IMR-90 (cell line): Measurements from ENCODE around the gene ZFR2. TPM values are rescaled to one million over a fixed set of nuclear protein-coding genes. Genes with fewer than 3 reads are reported as not detected.

Experiments used
- CHD1 ChIP-seq: IDR thresholded peaks from 2 replicates; pipeline ENCODE4 v1.6.1; 2012; ENCODE audit warnings: low read depth, low read length, improper control_type of control experiment
- FOS ChIP-seq: fragments of 150-350 bp; IDR thresholded peaks from 2 replicates; pipeline ENCODE4 v1.6.1; 2016; ENCODE audit warnings: low read depth, low read length
- MXI1 ChIP-seq: IDR thresholded peaks from 2 replicates; pipeline ENCODE4 v1.6.1; 2012; ENCODE audit warnings: low read depth, mild to moderate bottlenecking, low read length, moderate library complexity, borderline replicate concordance
- RCOR1 ChIP-seq: IDR thresholded peaks from 2 replicates; pipeline ENCODE4 v1.6.1; 2012; ENCODE audit warnings: mild to moderate bottlenecking, low read length, improper control_type of control experiment; ENCODE audit not compliant: insufficient replicate concordance
- RFX5 ChIP-seq: IDR thresholded peaks from 2 replicates; pipeline ENCODE4 v1.8.0; 2012; ENCODE audit warnings: low read depth, mild to moderate bottlenecking, low read length, moderate library complexity
- polyA plus RNA-seq, 3 experiments: library from polyadenylated mRNA; depleted of rRNA; stranded (reverse); fragments of >200 nt; gene quantifications; 2 replicates each; pipeline ENCODE4 v1.2.3, GENCODE V29; 2012; ENCODE audit warnings: low replicate concordance in 1 of 3
- total RNA-seq: library from RNA; depleted of rRNA; stranded (reverse); fragments of >200 nt; gene quantifications from 2 replicates; pipeline ENCODE4 v1.2.3, GENCODE V29; 2012
- TF ChIP-seq, protein P1 (sequence below): fragments of 150-350 bp; IDR thresholded peaks from 2 replicates; pipeline ENCODE4 v1.6.1; 2017; ENCODE audit warnings: mild to moderate bottlenecking, antibody characterized with exemption, low read length, low read depth

ZFR2 gene
- total and polyA plus RNA-seq, 2 of the 4 experiments (the other 2 are of a cell fraction) = 0.19 TPM; not detected in 1

GRCh38 chr19:3785938-3786824, 82.7 kb downstream of the ZFR2 start, which contains the start of gene MATK (continued):
- TF ChIP-seq, protein P1, sequence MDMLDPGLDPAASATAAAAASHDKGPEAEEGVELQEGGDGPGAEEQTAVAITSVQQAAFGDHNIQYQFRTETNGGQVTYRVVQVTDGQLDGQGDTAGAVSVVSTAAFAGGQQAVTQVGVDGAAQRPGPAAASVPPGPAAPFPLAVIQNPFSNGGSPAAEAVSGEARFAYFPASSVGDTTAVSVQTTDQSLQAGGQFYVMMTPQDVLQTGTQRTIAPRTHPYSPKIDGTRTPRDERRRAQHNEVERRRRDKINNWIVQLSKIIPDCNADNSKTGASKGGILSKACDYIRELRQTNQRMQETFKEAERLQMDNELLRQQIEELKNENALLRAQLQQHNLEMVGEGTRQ = no peak
- TF ChIP-seq CHD1 (no peak), RCOR1 (no peak), FOS (no peak), RFX5 (no peak), MXI1 (no peak)
